GM18867 (cell line): ENCODE measurements around the gene VRK1.
A peak's percentile ranks its signal among the peaks of the same experiment; 100 is the strongest.

Experiments used
- ATAC-seq: cut with Tn5 transposase; IDR thresholded peaks from one replicate; pipeline ENCODE4 v1.9.1; 2021; ENCODE audit warnings: mild to moderate bottlenecking, moderate library complexity; ENCODE audit not compliant: unreplicated experiment

The VRK1 gene

DNA sequence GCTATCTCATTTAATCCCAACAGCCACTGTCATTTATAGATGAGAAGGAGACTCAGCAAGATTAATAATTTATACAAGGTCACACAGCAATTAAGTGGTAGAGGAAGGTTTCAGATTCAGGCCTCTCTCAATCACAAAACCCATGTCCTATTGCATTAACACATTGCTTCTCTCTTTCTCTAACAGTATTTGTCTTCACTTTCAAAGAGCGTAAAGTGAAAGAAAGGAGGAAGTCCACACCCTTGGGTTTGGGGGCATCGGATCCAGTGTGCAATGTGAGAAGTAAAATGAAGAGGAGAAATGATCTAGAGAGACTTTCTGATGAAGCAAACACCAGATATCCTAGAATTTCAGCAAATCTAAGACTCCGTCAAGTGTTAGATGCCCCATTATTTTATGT, 7.0 kb upstream of the VRK1 start:
- no peak for ATAC-seq

DNA sequence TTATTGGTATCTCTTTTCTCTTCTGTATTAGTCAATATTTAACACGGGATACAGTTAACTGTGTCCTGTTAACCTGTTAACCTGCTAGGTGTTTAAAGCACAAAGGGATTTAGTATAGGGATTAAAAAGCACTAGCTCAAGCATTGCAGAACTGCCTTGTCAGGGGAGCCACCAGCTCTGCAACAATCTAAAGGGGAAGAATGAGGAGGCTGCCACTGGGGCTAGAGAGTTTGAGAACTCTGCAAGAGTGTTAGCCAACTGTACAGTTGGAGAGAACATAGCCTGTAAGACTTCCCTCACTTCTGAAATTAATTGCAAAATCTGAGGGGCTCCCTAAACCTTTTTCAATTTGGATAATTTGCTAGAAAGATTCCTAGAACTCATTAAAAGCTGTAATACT, 6.5 kb upstream of the VRK1 start:
- no peak for ATAC-seq

DNA sequence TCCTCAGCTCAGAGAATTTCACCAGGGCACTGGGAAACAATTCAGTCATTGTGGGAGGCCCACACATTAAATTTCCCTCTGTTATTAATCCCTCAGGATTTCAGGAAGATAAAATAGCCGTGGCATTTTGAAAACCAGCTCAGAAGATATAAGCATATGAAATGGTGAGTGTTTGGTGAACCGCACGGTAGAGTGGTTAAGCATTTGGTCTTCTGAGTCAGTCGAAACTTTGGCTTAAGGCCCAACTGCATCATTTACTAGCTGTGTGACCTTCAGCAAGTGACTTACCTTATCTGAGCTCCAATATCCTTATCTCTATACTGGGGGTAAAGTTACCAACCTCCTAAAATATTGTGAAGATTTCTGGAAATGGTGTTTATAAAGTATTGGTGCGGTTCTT, 5.2 kb upstream of the VRK1 start:
- no peak for ATAC-seq

DNA sequence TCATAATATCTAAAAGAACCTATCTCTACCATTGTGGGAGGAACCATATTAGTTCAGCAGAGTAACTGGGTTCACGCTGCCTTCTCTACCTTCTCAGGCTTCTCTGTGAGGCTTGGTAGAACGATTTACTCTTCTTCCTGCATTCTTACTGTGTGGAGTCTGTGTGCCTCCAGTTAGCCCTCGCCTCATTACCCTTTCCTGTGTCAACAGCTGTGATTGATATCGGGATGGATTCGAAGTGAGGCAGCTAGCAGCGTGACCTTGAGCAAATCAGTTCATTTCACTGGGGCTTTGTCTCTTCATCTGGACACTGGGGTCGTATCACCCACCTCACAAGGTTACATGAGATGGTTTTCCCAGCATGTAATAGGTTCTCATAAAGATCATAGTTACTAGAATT, 4.6 kb upstream of the VRK1 start:
- ATAC-seq, result no peak

DNA sequence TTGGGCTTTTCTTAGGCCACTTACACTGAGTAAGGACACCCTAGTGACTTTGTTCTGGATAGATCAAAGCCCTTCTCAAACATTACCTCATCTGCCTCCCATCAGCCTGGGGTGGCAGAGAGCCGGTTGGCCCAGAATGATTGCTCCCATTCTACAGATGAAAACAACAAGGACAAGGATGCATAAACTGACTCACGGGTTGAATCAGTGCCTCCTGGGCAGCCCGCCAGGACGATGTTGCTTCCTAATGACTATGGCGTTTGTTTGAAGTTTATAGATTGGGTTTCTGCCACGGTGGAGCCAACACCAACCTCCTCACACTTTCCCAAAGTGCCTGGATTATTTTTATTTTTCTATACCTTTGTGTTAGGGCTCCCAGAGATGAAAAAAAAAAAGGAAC, 3.6 kb upstream of the VRK1 start:
- no peak for ATAC-seq

DNA sequence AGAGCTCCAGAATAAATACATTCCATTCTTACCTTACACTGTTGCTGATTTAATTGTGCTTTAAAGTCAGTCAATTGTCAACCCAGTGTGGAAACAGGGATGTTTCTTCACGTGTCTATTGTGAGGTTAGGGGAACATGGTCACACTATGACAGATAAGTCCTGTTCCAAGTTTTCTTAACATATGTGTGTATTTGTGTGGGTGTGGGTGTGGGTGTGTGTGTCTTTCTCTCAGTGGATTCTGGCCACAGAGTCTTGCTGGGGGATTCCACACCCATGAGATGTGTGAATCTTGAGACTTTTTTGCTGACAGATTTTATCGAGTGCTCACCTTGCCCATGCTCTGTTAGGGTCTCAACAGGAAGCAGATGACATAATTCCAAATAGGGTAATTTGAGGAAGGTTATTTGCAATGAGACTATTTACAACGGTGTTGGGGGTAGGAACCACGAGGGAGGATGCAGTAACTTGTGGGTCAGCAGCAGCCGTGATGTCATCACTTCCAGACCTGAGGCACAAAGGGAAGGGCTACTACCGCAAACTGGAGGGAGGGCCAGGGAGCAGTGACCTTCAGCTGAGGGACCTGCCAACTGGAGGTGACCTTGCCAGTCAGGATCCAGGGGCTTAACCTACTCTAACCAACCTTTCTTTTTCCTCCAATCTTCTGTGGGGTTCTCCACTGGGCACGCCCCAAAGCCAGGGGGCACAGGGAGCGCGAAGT, 1.9 kb upstream of the VRK1 start:
- no peak for ATAC-seq

DNA sequence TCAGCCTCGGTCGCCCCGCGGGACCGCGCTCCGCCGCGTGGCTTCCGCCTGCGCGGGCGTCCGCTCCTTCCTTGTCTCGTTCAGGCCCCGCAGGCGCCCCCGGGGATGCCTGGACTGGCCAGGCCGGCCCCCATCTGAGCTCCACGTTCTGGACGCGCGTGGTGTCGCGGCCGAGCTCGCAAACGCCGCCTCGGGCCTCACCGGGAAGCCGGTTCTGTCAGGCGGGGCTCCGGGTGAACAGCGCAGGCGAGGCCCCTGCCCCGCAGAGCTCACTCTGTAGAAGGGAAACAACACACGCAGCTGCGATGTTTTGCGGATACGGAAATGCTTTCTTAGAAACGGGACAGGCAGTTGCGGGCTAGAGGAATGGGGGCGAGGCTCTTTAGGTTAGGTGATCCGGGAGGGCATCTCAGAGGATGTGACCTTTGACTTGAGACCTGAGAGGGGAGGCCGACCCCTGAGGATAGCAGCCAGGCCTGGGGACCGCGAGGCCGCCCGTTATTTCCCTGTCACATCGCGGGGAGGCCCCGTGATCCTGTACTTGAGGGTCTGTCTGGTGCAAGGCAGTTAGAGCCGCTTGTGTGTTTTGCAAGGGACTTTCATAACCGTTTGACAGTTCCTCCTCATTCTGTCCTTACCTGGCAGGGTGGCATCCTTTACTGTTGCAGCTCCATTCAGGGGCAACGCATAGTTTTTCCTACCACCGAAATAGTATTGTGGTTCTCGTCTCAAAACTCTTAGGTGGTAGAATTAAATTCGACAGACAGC, 584 bp downstream of the VRK1 start:
- ATAC-seq, result peak; percentile 22

DNA sequence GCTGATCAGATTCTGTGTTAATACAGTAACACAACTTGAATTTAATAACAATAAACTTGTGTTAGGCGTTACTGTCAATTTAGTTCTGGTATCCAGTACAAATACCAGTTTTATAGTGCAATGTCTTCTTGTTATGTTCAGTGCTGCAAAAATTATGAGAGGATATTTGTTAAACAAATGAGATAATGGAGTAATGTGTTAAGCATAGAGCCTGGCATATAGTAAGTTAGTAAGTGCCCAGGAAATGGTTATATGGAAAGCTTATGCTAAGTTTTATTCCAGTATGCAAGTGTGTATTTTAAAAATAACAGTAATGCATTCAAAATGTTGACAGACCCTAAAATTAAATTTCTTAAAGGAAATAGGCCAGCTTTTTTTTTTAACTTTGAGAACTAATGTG, 1.8 kb downstream of the VRK1 start:
- ATAC-seq, result no peak

DNA sequence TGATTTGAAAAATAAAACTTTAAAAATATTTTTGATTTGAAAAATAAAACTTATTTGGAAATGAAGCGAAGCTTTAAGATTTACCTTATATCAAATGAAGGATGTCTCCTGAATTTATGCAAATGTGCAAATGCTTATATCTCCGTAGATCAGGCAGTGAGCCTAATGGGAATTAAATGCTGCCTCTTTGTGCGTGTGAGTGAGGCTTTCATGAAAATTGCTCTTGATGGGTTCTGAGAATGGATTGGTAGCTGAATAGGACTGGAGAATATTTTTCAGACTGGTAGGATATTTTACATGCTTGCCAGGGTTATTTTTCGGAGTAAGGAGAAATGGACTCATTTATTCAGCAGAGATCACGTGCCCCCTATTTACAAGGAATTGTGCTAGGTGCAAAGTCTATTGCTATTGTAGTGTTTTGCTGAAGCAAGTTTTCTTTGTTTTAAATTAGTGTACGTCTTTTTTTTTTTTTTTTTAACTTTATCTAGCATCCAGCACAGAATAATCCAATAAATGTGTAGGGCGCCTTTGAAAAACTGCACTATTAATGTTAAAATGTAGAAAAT, 2.4 kb downstream of the VRK1 start:
- ATAC-seq, result no peak

DNA sequence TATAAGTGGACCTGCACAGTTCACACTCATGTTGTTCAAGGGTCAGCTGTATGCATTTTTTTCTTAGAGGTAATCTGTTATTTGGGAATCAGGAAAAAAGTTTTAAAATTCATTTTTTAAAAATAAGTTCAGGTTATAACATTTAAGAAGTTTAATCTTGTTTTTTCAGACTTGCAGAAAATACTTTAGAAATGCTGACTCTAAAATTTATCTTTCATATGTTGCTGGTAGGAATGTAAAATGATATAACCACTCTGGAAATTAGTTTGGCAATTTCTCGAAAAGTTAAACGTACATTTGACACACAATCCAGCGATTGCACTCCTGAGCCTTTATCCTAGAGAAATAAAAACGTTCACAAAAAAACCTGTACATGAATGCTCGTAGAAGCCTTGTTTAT, 4.7 kb downstream of the VRK1 start:
- no peak for ATAC-seq

DNA sequence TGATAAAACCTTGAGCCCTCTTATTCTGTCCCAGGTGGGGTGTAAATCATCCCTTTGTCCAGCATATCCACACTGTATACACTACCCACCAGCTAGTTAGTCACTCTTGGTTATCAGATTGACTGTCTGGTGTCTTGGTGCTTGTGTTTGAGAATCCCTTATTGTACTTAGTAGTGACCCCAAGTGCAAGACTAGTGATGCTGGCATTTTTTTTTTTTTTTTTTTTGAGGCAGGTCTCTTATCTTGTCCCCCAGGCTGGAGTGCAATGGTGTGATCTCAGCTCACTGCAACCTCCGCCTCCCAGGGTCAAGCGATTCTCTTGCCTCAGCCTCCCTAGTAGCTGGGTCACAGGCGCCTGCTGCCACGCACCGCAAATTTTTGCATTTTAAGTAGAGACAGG, 5.8 kb downstream of the VRK1 start:
- no peak for ATAC-seq

DNA sequence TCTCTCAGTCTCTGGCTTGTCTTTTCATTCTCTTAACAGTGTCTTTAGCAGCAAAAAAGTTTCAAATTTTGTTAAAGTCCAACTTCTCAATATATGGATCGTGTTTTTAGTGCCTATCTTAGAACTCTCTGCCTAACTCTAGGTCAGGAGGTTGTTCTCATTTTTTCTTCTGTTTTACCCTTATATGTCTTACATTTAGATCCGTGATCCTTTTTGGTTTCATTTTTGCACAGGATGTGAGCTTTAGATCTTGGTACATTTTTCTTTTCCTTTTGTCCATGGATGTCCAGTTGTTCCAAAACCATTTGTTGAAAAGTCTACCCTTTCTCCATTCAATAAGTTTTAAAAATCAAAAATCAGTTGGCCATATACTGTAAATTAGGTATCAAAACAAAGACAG, 6.8 kb downstream of the VRK1 start:
- ATAC-seq, result no peak

DNA sequence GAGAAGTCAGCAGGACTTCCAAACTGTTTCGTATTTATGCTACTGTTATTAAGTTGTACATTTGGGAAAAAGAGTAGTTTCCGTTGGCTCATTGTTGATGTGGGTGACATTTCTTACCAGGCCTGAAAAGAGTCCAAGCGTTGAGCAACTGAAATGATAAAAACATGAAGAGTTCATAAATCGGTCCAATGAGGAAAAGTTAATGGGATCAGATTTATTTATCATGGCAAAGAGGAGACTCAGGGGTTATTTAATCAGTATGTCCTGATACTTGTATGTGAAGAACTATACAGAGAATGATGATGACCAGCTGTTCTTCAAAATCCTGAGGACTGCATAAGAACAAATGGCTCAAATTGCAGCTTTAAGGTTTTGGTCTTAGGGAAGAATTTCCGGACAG, 7.7 kb downstream of the VRK1 start:
- no peak for ATAC-seq

DNA sequence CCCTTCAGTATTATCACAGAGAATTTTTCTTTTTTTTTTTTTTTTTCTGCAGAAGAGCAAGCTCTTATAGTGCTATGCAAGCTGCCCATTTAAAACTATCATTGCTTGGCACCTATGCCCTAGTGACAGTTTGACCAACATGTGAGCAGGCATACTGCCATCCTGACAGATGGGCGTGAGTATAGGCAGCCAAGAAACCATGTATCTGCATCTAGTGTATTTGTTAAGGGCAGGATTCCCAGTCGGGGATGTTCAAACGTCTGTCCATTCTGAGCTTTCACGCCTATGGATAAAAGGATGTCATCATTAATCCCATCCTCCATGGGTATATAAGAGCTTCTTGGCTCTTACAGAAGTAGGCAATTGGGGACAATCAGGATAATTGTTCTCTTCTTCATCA, 8.8 kb downstream of the VRK1 start:
- ATAC-seq, result no peak

DNA sequence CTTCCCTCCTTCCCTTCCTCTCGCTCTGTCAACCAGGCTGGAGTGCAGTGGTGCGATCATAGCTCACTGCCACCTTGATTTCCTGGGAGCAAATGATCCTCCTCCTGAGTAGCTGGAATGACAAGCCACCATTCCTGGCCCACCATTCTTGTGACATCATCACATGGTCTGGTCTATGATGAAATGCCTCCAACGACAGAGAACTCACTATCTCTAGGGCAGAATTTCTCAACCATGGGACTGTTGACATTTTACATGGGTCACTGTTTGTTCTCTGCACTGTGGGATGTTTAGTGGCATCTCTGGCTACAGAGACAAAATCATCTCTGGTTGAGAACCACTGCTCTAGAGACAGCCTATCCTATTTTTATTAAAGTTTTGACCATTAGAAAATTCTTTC, 9.7 kb downstream of the VRK1 start:
- ATAC-seq, result no peak

DNA sequence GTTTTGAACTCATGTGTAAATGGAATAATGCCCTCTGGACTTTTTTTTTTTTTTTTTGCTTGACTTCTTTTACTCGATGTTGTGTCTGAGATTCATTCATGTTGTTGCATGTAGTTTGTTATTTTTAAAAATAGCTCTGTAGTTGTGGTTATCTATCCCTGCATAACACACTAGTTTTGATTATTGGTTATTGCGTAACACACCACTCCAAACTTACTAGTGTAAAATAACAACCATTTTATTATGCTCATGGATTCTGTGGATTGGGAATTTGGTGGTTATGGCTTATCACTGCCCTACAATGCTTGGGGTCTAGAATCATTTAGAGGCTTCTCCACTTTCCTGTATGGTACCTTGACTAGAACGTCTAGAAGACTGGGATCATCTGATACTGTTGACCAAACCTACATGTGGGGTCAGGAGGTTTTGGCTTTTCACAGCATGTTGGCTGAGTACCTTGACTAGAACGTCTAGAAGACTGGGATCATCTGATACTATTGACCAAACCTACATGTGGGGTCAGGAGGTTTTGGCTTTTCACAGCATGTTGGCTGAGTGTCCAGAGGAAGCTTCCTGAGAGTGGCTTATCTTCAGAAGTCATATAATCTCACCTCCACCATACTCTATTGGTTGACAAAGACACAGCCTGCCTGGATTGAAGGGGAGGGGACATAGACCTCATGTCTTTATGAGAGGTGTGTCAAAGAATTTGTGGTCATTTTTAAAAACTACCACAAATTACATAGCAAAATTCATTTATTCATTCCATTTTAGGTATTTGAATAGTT, 11.6 kb downstream of the VRK1 start:
- no peak for ATAC-seq

DNA sequence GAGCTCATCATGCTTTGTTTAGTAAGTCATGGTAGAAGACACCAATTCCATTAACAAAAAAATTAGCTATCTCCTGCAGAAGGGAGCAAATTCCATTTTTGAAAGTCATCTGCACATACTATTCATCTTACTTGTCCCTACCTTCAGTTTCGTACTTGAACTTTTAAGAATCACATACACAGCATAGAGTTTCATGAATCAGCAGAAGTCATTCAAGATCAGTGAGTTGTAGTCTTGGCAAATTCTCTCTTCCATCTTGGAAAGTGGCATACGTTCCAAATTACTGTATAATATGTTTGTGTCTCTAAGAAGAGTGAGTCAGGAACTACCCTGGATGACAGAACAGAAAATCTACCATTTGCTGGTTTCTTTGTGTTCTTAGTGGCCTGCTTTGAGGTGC, 14.1 kb downstream of the VRK1 start:
- no peak for ATAC-seq

DNA sequence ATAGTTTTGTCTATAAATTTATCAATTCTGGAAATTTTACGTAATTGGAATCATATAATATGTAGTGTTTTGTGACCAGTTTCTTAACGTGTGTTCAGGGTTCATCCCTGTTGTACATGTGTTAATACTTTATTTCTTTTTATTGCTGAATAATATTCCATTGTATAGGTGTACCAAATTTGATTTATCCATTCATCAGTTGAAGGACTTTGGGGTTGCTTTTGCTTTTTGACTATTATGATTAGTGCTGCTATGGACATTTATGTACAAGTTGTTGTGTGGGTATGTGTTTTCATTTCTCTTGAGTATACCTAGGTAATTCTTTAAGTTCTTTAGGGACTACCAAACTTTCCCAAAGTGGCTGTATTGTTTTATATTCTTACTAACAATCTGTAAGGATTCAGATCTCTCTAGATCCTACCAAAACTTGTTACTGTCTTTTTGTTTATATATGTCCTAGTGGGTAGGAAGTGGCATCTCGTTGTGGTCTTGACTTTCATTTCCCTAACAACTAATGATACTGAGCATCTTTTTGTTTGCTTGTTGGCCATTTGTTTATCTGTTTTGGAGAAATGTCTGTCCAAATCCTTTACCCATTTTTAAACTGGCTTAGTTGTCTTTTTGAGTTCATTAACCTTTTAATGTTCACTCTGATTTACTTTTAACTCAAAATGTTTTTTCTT, 14.9 kb downstream of the VRK1 start:
- ATAC-seq, result peak; percentile 71

DNA sequence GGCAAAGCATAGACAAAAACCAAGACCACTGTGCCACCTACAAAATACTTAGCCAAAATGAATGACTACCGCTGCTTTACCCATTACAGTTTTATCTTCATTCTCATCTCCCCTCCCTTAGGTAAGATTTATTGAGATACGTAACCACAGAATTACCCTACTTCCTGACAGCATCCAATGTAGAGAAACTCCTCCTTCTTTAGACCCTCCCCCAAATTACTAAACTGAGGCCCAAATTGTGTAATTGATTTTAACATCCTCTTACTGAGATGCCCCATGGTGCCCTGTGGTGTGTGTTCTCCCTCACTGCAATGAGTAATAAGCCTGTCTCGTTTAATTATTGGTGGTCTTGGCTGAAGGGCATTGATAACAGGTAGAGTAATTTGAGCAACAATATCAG, 19.1 kb downstream of the VRK1 start:
- ATAC-seq, result no peak

DNA sequence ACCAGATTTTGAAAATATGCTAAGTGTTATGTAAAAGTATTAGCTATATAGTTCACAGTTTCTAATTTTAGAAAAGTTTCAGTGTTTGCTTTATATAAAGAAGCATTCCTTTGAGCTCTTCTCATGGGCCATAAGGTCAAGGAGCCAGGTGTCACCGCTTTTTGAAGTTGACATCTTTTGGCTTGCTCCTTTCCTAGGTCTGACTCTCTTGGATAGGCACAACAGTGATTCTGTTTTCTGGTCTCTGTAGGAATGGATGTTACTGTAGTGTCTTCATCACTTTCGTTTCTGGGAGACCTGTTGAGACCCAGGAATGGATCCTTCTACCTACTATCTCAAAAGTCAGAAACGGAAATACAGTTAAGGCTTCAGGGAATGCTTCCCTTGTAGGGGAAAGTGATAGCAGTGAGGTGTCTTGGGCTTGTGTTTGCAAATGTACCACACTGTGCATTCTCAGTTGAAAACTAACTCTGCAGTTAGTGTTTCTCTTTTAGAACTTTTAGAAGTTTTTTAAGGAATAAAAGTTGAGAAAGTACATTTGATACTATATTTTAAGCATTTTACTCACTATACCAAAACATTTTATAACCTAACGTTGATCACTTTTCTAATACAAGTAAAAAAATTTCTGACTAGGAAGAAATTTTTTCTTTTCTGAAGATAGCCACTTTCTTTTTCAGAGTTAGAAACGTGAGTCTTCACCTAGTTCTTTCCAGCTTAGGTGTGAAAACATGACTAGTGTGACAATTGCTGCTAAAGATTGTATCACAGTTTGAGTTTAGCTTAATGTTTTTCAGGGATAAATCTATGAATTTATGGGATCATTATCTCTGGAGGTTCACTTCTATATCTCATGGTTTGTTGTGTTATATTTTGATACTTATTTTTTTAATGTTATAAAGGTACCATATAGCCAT, 20.8 kb downstream of the VRK1 start:
- ATAC-seq, result peak; percentile 63
